ENCODE measurements around the gene INTS14. TPM values are rescaled to one million over a fixed set of nuclear protein-coding genes. Genes with fewer than 3 reads are reported as not detected.
A peak's percentile ranks its signal among the peaks of the same experiment; 100 is the strongest.

The INTS14 gene
- total RNA-seq, 1 donor from 2014 or later = 49.0 TPM

GRCh38 chr15:65561934-65562333 lies 49.0 kb downstream of the INTS14 start:
- no peak for TF ChIP-seq CTCF (IDR thresholded peaks at IDR 0.05; ENCODE audit: unreplicated experiment)
- no peaks in the 10 kb centered on the region for H3K27me3 Mint-ChIP-seq (ENCODE audit: low read depth)
- H3K36me3 Mint-ChIP-seq = peaks cover 80% of the 10 kb centered on the region
- peak overlapping the region; percentile 97 for H3K27ac Mint-ChIP-seq
- H3K4me1 Mint-ChIP-seq = peaks cover 20% of the 10 kb centered on the region
- DNase-seq (ENCODE audit: low spot score in 2 of 2, unreplicated experiment in 2 of 2) = peak in 1 of 2 experiments; percentile 39
- peak overlapping the region; percentile 44 for H3K4me3 Mint-ChIP-seq
- H3K9me3 Mint-ChIP-seq = peaks cover 21% of the 10 kb centered on the region

GRCh38 chr15:65559941-65560340 lies 51.0 kb downstream of the INTS14 start:
- TF ChIP-seq CTCF (IDR thresholded peaks at IDR 0.05; ENCODE audit: unreplicated experiment) = no peak
- H3K36me3 Mint-ChIP-seq = peaks cover 76% of the 10 kb centered on the region
- no peak for DNase-seq (ENCODE audit: low spot score in 2 of 2, unreplicated experiment in 2 of 2)
- H3K4me1 Mint-ChIP-seq = peaks cover 20% of the 10 kb centered on the region
- H3K9me3 Mint-ChIP-seq = peaks cover 7% of the 10 kb centered on the region
- H3K27ac Mint-ChIP-seq = peak overlapping the region; percentile 7
- no peak overlapping the region for H3K4me3 Mint-ChIP-seq
- H3K27me3 Mint-ChIP-seq (ENCODE audit: low read depth) = no peaks in the 10 kb centered on the region

DNA sequence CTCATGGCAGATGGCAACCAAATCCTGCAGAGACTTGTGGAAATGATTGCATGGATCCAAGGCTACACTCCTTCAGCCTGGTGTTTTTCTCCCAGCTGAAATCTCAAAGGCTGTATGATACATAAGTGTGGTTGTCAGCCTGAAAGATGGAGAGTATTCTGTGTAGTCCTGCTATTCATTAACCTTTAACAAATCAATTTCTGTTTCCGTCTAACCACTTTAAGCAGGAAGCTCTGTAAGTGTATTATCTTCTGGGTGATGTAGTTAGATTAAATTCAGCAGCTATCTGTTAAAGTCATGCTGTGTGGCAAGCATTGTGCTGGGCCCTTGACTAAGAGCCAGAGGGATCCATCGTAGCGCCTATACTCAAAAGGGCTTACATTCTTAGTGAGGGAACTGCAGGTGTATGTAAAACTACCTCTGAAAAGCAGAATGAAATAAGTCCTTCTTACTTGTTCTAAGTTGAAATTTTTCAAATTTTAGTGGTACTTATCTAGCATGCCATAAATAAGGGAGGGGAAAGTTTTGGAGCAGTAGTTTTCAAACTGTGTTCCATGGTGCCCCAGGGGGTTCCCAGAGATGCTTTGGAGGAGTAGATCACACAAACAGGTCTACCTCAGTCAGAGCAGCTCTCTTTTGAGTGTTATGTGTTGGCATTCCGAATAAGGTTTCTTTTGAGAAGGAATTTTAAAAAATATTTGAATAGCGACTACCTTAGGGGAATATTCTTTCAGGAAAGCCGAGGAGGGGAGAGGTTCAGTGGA lies 51.8 kb downstream of the INTS14 start:
- Mint-ChIP-seq H3K27me3 (ENCODE audit: low read depth) (no peaks in the 10 kb centered on the region), H3K27ac (peak overlapping the region; percentile 47), H3K36me3 (peaks cover 71% of the 10 kb centered on the region), H3K4me1 (peaks cover 20% of the 10 kb centered on the region), H3K4me3 (no peak overlapping the region), H3K9me3 (peaks cover 3% of the 10 kb centered on the region)
- no peak for TF ChIP-seq CTCF (IDR thresholded peaks at IDR 0.05; ENCODE audit: unreplicated experiment)
- DNase-seq (ENCODE audit: low spot score in 2 of 2, unreplicated experiment in 2 of 2) = no peak

GRCh38 chr15:65558336-65558735 lies 52.6 kb downstream of the INTS14 start:
- Mint-ChIP-seq H3K27me3 (ENCODE audit: low read depth) (no peaks in the 10 kb centered on the region), H3K36me3 (peaks cover 70% of the 10 kb centered on the region), H3K4me1 (peaks cover 20% of the 10 kb centered on the region), H3K9me3 (no peaks in the 10 kb centered on the region), H3K4me3 (no peak overlapping the region), H3K27ac (no peak overlapping the region)
- DNase-seq (ENCODE audit: low spot score in 2 of 2, unreplicated experiment in 2 of 2) = no peak
- no peak for TF ChIP-seq CTCF (IDR thresholded peaks at IDR 0.05; ENCODE audit: unreplicated experiment)

DNA sequence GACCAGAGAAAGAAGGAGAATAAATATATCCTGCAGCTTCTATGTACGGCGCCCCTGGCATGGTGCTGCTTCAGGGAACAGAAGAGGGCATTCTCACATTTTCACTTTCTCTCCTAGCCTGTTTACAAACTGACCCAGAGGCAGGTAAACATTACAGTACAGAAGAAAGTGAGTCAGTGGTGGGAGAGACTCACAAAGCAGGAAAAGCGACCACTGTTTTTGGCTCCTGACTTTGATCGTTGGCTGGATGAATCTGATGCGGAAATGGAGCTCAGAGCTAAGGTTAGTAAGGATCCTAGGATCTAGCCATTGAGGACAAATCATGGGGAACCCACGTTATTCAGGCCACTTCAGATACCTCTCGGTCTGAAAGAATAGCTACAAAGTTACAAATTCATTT lies 54.3 kb downstream of the INTS14 start:
- DNase-seq (ENCODE audit: low spot score in 2 of 2, unreplicated experiment in 2 of 2) = no peak
- Mint-ChIP-seq H3K9me3 (no peaks in the 10 kb centered on the region), H3K4me1 (peaks cover 7% of the 10 kb centered on the region), H3K4me3 (no peak overlapping the region), H3K27me3 (ENCODE audit: low read depth) (no peaks in the 10 kb centered on the region), H3K27ac (no peak overlapping the region), H3K36me3 (peaks cover 56% of the 10 kb centered on the region)
- TF ChIP-seq CTCF (IDR thresholded peaks at IDR 0.05; ENCODE audit: unreplicated experiment) = no peak
